Measurements from ENCODE around the gene RAB8B. TPM values are rescaled to one million over a fixed set of nuclear protein-coding genes. Genes with fewer than 3 reads are reported as not detected.

The RAB8B gene
- total RNA-seq, 1 experiment from 2014 or later: 33.8 TPM

DNA sequence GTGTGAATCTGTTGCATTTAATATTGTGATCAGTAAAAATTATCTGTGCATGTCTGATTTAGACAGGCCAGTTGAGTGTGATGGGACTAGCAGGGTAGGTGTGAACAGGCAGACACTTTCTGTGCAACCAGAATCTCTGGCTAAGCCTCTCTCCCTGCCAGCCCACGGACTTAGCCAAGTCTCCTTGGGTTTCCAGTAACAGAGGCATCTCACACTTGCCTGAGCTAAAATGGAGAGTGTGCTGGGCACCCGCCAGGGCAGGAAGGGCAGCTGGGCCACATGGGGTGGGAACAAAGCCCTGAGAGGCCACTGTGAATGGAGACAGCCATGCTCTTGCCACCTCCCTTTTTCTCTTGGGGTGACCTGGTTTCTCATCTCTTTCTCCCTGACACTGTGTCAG lies 19.6 kb upstream of the RAB8B start:
- no peaks in the 10 kb centered on the region for H3K9me3 ChIP-seq (ENCODE audit: control insufficient read depth, low read depth, low read length)
- H2AFZ ChIP-seq (ENCODE audit: low read length): no peak overlapping the region

More for the DNA sequence above, 19.6 kb upstream of the RAB8B start:
- Histone ChIP-seq H3K27me3 (ENCODE audit: insufficient read depth, low read length) (no peaks in the 10 kb centered on the region), H3K56ac (ENCODE audit: insufficient read length, low read depth, low read length) (no peak overlapping the region), H3K4me2 (ENCODE audit: insufficient read depth, insufficient read length, low read length) (no peak overlapping the region), H3K9ac (ENCODE audit: extremely low read depth, insufficient read length, low read length) (no peak overlapping the region), H3K79me2 (ENCODE audit: insufficient read depth, low read length) (no peaks in the 10 kb centered on the region), H3K14ac (ENCODE audit: insufficient read depth, low read length) (no peak overlapping the region), H3K4ac (ENCODE audit: low read depth, low read length) (no peak overlapping the region), H3K18ac (ENCODE audit: insufficient read length, low read depth, low read length) (no peak overlapping the region), H3K23me2 (ENCODE audit: insufficient read length, low read depth, low read length, poor library complexity, severe bottlenecking) (no peaks in the 10 kb centered on the region), H3T11ph (ENCODE audit: low read length) (no peak overlapping the region), H3K23ac (ENCODE audit: insufficient read length, low read depth, low read length) (no peak overlapping the region), H4K20me1 (ENCODE audit: control insufficient read depth, insufficient read depth, insufficient read length) (no peaks in the 10 kb centered on the region), H3K4me1 (ENCODE audit: insufficient read depth, low read length) (no peaks in the 10 kb centered on the region; the same call in 1 of the 2 replicates), H3K27ac (ENCODE audit: insufficient read length, low read depth, low read length) (no peak overlapping the region), H2BK12ac (ENCODE audit: insufficient read length, low read depth, low read length) (no peak overlapping the region), H2AK5ac (ENCODE audit: insufficient read length, low read length) (no peak overlapping the region), H4K91ac (ENCODE audit: insufficient read length, low read depth, low read length) (no peak overlapping the region), H4K8ac (replicated peaks; ENCODE audit: insufficient read length, low read depth, low read length) (no peak overlapping the region), H2BK20ac (ENCODE audit: low read depth, low read length, poor library complexity, severe bottlenecking) (no peak overlapping the region), H3K79me1 (ENCODE audit: insufficient read depth, low read depth, low read length, poor library complexity, severe bottlenecking) (no peaks in the 10 kb centered on the region), H2BK15ac (ENCODE audit: low read depth, low read length) (no peak overlapping the region), H2BK120ac (ENCODE audit: low read depth, low read length, poor library complexity, severe bottlenecking) (no peak overlapping the region), H2BK5ac (ENCODE audit: insufficient read length, low read length) (no peak overlapping the region), H4K5ac (ENCODE audit: insufficient read length, low read depth, low read length) (no peak overlapping the region)
- no peaks in the 10 kb centered on the region for H3K36me3 Mint-ChIP-seq (ENCODE audit: insufficient read depth in 1 of 3, low read depth in 3 of 3)
- peaks cover 13 to 20% of the 10 kb centered on the region in 2 experiments for H3K4me1 Mint-ChIP-seq
- TF ChIP-seq, protein P1, sequence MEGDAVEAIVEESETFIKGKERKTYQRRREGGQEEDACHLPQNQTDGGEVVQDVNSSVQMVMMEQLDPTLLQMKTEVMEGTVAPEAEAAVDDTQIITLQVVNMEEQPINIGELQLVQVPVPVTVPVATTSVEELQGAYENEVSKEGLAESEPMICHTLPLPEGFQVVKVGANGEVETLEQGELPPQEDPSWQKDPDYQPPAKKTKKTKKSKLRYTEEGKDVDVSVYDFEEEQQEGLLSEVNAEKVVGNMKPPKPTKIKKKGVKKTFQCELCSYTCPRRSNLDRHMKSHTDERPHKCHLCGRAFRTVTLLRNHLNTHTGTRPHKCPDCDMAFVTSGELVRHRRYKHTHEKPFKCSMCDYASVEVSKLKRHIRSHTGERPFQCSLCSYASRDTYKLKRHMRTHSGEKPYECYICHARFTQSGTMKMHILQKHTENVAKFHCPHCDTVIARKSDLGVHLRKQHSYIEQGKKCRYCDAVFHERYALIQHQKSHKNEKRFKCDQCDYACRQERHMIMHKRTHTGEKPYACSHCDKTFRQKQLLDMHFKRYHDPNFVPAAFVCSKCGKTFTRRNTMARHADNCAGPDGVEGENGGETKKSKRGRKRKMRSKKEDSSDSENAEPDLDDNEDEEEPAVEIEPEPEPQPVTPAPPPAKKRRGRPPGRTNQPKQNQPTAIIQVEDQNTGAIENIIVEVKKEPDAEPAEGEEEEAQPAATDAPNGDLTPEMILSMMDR (conservative IDR thresholded peaks at IDR 0.05): no peak
- no peak for DNase-seq
- no CpG with 5 or more reads among the region's 2 CpGs for WGBS (ENCODE audit: extremely low coverage, insufficient read length, low lambda C conversion rate)
- H3K4me3 Mint-ChIP-seq: no peak overlapping the region
- no peaks in the 10 kb centered on the region for H3K9me3 Mint-ChIP-seq
- H3K27ac Mint-ChIP-seq: no peak overlapping the region
- no peaks in the 10 kb centered on the region; the same call in 1 of the 2 replicates for H3K27me3 Mint-ChIP-seq (ENCODE audit: low read depth)

Measured in H9 (cell line).